Measurements from ENCODE around the gene MLYCD.

Gene MLYCD

DNA sequence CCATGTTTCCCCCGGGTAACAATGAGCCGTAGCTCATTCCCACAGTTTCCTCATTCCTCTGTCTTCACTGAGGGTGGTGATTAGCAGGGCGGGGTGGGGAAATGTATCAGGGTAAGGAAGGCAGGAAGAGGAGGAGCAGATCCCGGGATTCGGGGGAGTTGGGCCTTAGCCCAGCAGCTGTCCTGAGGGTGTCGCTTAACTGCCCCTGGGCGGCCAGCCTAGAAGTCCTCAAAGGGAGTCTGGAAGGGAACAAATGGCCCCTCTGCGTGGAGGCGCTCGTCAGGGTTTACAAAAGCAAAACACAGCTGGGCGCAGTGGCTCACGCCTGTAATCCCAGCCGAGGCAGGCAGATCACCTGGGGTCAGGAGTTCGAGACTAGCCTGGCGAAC, 14.3 kb downstream of the MLYCD start:
- H3K27me3 ChIP-seq (replicated peaks): no peaks in the 10 kb centered on the region
- H3K4me3 ChIP-seq (ENCODE audit: low read depth, low read length): no peak overlapping the region
- peaks cover 6% of the 10 kb centered on the region for H3K36me3 ChIP-seq (replicated peaks)
- no peak overlapping the region for H3K27ac ChIP-seq
- in situ Hi-C loops (cut with HindIII; ENCODE audit: low pct_ligation_motif_present, low sequenced_read_pairs): no loop called here
- no peak for DNase-seq
- TF ChIP-seq, protein P1, sequence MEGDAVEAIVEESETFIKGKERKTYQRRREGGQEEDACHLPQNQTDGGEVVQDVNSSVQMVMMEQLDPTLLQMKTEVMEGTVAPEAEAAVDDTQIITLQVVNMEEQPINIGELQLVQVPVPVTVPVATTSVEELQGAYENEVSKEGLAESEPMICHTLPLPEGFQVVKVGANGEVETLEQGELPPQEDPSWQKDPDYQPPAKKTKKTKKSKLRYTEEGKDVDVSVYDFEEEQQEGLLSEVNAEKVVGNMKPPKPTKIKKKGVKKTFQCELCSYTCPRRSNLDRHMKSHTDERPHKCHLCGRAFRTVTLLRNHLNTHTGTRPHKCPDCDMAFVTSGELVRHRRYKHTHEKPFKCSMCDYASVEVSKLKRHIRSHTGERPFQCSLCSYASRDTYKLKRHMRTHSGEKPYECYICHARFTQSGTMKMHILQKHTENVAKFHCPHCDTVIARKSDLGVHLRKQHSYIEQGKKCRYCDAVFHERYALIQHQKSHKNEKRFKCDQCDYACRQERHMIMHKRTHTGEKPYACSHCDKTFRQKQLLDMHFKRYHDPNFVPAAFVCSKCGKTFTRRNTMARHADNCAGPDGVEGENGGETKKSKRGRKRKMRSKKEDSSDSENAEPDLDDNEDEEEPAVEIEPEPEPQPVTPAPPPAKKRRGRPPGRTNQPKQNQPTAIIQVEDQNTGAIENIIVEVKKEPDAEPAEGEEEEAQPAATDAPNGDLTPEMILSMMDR (IDR thresholded peaks at IDR 0.05; ENCODE audit: low read depth, low read length, missing control alignments): no peak

DNA sequence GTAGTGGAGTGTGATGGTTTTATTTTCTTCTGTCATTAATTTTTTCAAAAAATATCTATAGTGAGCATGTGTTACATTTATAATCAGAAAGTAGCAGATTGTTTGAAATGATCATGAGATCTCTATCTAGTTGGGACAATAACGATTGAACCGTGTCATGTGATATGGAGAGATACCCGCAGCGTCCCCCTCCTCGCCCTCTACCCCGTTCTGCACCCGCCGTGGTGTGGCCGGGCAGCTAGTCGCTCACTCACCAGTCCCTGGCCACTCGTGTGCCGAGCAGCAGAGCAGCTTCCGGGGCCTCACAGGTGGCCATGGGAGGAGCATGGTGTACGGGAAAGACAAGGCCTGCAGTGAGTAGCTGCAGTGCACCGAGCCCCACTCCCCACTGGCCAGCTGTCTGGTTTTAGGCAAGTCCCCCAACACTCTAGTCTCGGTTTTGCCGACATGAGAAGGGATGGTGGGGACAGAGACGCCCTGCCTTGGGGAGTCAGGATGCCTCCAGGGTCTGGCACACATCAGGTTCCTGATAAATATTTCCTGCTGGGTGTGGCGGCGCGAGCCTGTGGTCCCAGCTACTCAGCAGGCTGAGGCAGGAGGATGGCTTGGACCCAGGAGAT, 15.3 kb downstream of the MLYCD start:
- Histone ChIP-seq H3K27ac (no peak overlapping the region), H3K4me3 (ENCODE audit: low read depth, low read length) (no peak overlapping the region), H3K36me3 (replicated peaks) (peaks cover 9% of the 10 kb centered on the region), H3K27me3 (replicated peaks) (no peaks in the 10 kb centered on the region)
- in situ Hi-C loops (cut with HindIII; ENCODE audit: low pct_ligation_motif_present, low sequenced_read_pairs): no loop called here
- DNase-seq: no peak
- TF ChIP-seq, protein P1 (IDR thresholded peaks at IDR 0.05; ENCODE audit: low read depth, low read length, missing control alignments): no peak

DNA sequence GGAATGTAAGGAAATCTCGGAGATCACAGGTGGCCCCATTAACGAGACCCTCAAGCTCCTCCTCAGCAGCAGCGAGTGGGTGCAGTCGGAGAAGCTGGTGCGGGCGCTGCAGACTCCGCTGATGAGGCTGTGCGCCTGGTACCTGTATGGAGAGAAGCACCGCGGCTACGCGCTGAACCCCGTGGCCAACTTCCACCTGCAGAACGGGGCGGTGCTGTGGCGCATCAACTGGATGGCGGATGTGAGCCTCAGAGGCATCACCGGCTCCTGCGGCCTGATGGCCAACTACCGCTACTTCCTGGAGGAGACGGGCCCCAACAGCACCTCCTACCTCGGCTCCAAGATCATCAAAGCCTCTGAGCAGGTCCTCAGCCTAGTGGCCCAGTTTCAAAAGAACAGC, 16.2 kb downstream of the MLYCD start:
- Histone ChIP-seq H3K27ac (no peak overlapping the region), H3K27me3 (replicated peaks) (no peaks in the 10 kb centered on the region), H3K4me3 (ENCODE audit: low read depth, low read length) (no peak overlapping the region), H3K36me3 (replicated peaks) (peaks cover 9% of the 10 kb centered on the region)
- no peak for DNase-seq
- in situ Hi-C loops (cut with HindIII; ENCODE audit: low pct_ligation_motif_present, low sequenced_read_pairs): no loop called here
- TF ChIP-seq, protein P1 (IDR thresholded peaks at IDR 0.05; ENCODE audit: low read depth, low read length, missing control alignments): no peak

DNA sequence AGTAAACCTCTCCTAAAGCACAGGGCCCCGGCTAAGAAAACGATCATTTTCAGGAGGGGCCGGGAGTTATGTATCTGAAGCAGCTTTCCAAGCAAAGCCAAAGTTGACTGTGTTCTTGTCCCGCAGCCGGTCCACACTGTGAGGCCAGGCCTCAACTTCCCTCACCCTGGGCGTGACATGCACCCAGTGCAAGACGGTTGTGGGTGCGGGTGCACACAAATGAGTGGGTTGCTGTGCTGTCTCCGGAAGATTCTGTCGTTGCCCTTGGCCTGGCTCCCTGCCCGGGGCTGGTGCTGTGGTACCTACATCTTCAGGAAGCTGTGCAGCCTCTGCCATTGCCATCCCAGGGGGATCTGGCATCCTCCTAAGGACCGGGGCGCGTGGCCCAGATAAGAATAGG, 16.6 kb downstream of the MLYCD start:
- Histone ChIP-seq H3K4me3 (ENCODE audit: low read depth, low read length) (no peak overlapping the region), H3K27ac (no peak overlapping the region), H3K27me3 (replicated peaks) (no peaks in the 10 kb centered on the region), H3K36me3 (replicated peaks) (peaks cover 9% of the 10 kb centered on the region)
- TF ChIP-seq, protein P1 (IDR thresholded peaks at IDR 0.05; ENCODE audit: low read depth, low read length, missing control alignments): no peak
- no peak for DNase-seq
- in situ Hi-C loops (cut with HindIII; ENCODE audit: low pct_ligation_motif_present, low sequenced_read_pairs): no loop called here

DNA sequence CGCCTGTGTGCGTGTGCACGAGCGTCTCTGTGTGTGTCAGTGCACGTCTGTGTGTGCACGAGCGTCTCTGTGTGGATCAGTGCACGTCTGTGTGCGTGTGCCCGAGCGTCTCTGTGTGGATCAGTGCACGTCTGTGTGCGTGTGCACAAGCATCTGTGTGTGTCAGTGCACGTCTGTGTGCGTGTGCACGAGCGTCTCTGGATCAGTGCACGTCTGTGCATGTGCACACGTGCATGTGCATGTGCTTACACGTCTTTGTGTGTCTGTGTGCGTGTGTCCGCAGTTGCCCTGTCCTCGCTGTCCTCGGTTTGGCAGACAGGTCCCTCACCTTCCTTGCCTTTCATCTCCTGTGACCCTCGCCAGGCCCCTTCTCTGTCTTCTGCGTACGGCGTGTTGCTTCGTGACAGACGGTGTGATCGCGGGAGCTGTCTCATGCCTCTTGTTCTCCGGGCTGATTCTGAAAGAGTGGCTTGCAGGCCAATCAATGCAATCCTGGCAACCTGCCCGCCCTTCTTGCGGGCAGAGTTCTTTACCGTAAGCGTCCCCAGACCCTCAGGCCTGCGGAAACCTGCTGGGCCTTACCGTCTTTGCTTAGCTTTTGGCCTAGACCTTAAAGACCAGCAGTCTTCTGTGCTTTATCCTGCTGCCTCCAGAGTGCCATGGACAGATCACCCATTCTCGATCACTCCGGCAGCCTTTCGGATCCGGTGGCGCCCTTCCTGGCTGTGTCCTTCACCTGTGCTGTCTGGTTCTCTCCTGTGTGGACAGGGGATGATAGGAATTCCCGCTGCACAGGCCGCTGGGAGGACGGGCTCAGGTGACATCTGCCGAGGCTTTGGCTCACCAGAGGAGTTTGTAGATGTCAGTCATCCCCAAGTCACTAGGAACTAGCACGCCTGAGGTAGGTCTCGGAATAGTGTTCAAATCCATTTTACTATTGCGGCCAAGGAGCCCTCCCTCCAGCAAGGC, 18.5 kb downstream of the MLYCD start:
- in situ Hi-C loops (cut with HindIII; ENCODE audit: low pct_ligation_motif_present, low sequenced_read_pairs): no loop called here
- no peak overlapping the region for H3K27ac ChIP-seq
- DNase-seq: no peak
- TF ChIP-seq, protein P1 (IDR thresholded peaks at IDR 0.05; ENCODE audit: low read depth, low read length, missing control alignments): no peak
- no peaks in the 10 kb centered on the region for H3K27me3 ChIP-seq (replicated peaks)
- H3K4me3 ChIP-seq (ENCODE audit: low read depth, low read length): no peak overlapping the region
- H3K36me3 ChIP-seq (replicated peaks): peaks cover 9% of the 10 kb centered on the region
